CD4-positive, alpha-beta T cell treated with Interleukin-15 for 4 hours (primary cell): ENCODE results near the gene CBFA2T3.
"Not testable (repeated sequence)": the region's sequence is repeated elsewhere in the genome, so short reads cannot be mapped to it uniquely, and the experiment has no call there.

Source experiments
- DNase-seq: peaks from one replicate; pipeline ENCODE4 v3.0.0-alpha.2; 2020; ENCODE audit warnings: low spot score

Gene CBFA2T3

DNA sequence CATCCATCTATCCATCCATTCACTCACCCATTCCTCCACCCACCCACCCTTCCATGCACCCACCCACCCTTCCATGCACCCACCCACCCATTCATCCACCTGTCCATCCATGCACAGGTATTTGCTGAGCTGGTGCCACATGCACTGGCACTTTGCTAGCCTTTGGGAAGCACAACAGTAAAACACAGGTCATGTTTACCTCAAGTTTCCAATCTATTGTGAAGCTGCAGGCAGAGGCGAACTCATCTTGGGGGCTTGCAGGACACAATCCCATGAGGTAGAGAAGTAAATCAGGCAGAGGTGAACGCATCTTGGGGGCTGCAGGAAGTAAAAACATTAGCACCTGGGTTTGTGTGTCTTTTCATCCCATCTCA is 35.6 kb upstream of the CBFA2T3 start:
- no peak for DNase-seq

DNA sequence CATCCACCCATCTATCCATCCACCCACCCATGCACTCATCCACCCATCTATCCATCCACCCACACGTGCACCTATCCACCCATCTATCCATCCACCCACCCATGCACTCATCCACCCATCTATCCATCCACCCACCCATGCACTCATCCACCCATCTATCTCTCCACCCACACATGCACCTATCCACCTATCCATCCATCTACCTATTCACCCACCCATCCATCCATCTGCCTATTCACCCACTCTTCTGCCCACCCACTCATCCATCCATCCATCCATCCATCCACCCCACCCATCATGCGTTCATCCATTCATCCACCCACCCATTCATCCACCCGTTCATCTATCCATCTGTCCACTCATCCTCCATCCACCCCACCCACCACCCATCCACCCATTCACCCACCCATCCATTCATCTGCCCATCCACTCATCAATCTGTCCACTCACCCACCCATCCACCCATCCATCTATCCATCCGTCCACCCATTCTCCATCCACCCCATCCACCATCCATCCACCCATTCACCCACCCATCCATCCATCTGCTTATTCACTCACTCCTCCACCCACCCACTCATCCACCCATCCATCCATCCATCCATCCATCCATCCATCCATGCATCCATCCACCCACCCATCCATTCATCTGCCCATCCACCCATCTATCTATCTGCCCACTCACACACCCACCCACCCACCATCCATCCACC is 35.1 kb upstream of the CBFA2T3 start:
- DNase-seq, result no peak

DNA sequence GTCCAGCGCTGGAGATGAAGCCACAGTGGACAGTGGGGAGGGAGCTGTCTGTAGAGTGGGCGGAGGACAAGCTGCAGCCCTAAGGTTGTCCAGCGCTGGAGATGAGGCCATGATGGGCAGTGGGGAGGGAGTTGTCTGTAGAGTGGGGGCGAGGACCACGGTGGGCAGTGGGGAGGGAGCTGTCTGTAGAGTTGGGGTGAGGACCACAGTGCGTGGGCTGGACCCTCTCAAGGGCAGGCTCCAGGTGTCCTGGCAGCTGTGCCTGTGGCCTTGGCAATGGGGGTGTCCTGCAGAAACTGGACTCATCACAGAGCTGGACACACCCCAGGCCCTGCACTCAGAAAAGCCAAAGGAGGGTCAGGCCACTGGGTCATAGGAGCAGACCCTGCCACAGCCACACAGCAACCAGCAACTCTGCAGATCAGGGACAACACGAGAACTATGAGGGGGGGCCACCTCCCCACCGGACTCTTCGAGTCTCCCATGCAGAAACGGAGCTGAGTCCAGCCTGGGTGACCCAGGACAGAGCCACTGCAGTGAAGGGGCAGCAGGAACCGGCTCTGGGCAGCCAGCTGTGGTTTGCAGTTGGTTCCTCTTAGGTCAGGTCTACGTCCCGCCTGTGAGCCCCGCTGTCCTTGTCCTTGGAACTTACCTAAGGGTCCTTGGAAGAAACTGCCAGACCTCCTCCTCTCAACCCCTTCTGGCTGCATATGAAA is 33.4 kb upstream of the CBFA2T3 start:
- DNase-seq, result no peak

GRCh38 chr16:89009343-89010209 is 32.6 kb upstream of the CBFA2T3 start:
- DNase-seq, result no peak

DNA sequence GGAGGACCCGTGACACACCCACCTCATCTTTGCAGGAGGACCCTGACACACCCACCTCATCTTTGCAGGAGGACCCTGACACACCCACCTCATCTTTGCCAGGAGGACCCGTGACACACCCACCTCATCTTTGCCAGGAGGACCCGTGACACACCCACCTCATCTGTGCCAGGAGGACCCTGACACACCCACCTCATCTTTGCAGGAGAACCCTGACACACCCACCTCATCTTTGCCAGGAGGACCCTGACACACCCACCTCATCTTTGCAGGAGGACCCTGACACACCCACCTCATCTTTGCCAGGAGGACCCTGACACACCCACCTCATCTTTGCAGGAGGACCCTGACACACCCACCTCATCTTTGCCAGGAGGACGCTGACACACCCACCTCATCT is 31.8 kb upstream of the CBFA2T3 start:
- DNase-seq, result not testable (repeated sequence)

- DNase-seq, result no peak
These were observed 30.6 kb upstream of the CBFA2T3 start for GRCh38 chr16:89007371-89008249.

GRCh38 chr16:89006036-89006752 is 29.2 kb upstream of the CBFA2T3 start:
- no peak for DNase-seq

DNA sequence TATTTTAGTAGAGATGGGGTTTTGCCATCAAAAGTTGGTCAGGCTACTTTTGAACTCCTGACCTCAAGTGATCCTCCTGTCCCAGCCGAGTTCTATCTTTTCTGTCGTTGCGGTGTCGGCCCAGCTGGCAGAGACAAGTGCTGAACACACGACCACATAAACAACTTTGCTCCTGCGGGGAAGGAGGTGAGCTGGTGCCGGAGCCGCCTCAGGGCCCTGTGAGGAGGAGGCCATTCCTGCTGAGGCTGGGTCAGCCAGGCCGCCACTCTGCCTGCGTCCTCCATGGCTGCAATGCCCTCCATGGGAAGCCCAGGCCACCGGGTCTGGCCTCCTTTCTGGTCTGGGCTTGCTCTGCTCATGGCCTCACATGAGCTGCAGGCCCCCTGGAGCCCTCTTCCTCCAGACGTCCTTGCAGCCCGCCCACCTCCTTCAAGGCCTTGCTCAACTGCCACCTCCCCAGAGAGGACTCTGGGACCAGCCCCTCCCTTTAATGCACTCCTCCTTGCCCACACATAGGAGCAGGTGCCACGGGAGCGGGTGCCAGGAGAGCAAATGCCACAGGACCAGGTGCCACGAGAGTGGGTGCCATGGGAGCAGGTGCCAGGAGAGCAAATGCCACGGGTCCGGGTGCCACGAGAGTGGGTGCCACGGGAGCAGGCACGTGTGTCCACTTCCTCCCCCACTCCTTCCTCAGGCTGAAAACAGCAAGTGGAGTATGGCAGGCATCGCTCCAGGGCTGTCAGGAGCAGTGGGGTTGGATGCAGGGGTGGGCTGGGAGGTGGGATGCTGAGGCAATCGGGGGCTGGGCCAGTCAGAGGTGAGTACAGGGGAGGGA is 28.4 kb upstream of the CBFA2T3 start:
- no peak for DNase-seq

DNA sequence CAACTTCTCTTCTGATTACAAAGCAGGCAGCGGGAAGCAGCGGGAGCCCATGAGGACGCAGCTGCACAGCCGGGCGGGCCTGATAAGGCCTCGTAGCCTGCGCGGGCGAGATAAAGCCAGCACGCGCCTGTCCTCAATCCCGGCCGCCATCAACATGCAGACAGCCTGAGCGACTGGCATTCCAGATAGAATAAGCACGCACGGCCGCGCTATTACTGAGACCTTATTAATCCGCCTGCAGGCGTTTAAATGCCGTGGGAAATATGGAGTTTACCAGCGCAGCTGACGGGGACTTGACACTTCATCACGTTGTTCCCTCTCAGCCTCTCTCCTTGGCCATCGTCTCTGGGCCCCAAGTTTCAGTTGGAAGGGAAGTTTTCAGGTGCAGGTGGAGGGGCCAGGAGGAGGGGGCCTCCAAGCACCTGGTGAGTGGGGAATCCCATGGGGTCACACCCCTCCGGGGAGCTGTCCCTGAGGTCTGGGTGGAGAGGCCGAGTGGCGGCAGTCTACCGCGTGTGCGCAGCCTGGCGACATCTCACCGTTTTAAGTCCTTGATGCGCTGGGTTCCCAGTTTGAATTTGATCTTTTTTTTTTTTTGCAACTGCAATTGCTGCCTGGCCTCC is 27.3 kb upstream of the CBFA2T3 start:
- DNase-seq, result no peak

GRCh38 chr16:89003831-89004208 is 26.8 kb upstream of the CBFA2T3 start:
- no peak for DNase-seq

GRCh38 chr16:89002851-89003830 is 26.1 kb upstream of the CBFA2T3 start:
- no peak for DNase-seq

- DNase-seq, result not testable (repeated sequence)
These were observed 25.1 kb upstream of the CBFA2T3 start for GRCh38 chr16:89002081-89002480.

- DNase-seq, result no peak
These were observed 24.4 kb upstream of the CBFA2T3 start for GRCh38 chr16:89001117-89002027.

GRCh38 chr16:89000207-89000959 is 23.4 kb upstream of the CBFA2T3 start:
- DNase-seq, result no peak

DNA sequence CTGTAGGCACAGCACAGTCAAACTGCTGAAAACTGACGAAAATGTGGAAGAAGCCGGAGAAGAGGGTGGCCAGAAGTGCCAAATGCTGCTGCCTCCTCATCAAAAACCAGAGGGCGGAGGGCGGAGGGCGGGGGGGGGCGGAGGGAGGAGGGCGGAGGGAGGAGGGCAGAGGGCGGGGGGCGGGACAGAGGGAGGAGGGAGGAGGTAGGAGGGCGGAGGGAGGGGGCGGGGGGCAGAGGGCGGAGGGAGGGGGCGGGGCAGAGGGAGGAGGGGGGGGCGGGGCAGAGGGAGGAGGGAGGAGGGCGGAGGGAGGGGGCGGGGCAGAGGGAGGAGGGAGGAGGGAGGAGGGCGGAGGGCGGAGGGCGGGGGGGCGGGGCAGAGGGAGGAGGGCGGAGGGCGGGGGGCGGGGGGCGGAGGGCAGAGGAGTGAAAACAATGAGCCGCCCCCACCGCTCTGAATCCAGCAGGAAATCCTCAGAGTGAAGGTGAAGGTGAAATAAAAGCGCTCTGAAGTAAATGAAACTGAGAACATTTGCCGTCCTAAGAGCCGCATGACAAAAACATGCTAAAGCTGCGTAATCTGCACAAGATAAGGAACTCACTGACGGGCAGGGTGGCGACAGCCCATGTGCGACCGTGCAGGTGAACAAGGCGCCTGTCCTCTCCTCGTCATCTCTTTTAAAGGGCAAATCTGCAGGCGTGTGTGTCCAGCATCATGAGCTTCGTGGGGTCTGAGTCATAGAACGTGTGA is 22.6 kb upstream of the CBFA2T3 start:
- DNase-seq, result no peak
